Smooth muscle cell (in vitro differentiated cells): ENCODE results near the gene PIP4K2C. TPM values are rescaled to one million over a fixed set of nuclear protein-coding genes. Genes with fewer than 3 reads are reported as not detected.

Source experiments
- DNase-seq: peaks from one replicate; lab custom pipeline; 2025; ENCODE audit not compliant: unreplicated experiment; lab: John Stamatoyannopoulos, UW
- H2AFZ ChIP-seq: fragments of 200-600 bp; sonication (generic); 2 replicates; pipeline ENCODE4 v1.6.0; 2016; ENCODE audit warnings: antibody characterized with exemption, low read depth, mild to moderate bottlenecking
- H3F3A ChIP-seq: fragments of 200-600 bp; sonication (generic); 2 replicates; pipeline ENCODE4 v1.6.0; 2017; ENCODE audit warnings: antibody characterized with exemption, low read depth
- H3K27ac ChIP-seq: fragments of 200-600 bp; sonication (generic); 2 replicates; pipeline ENCODE4 v1.5.1; 2016; ENCODE audit warnings: low read depth, mild to moderate bottlenecking
- H3K27me3 ChIP-seq: fragments of 200-600 bp; sonication (generic); 2 replicates; pipeline ENCODE4 v1.6.1; 2016; ENCODE audit warnings: low read depth, mild to moderate bottlenecking
- H3K36me3 ChIP-seq: fragments of 200-600 bp; sonication (generic); 2 replicates; pipeline ENCODE4 v1.5.1; 2016; ENCODE audit warnings: low read depth
- H3K4me1 ChIP-seq: fragments of 200-600 bp; sonication (generic); 2 replicates; pipeline ENCODE4 v1.5.1; 2016; ENCODE audit warnings: low read depth
- H3K4me2 ChIP-seq: fragments of 200-600 bp; sonication (generic); 2 replicates; pipeline ENCODE4 v1.6.0; 2016; ENCODE audit warnings: mild to moderate bottlenecking
- H3K4me3 ChIP-seq: fragments of 200-600 bp; sonication (generic); 2 replicates; pipeline ENCODE4 v1.5.1; 2016; ENCODE audit warnings: mild to moderate bottlenecking
- H3K79me2 ChIP-seq: fragments of 200-600 bp; sonication (generic); 2 replicates; pipeline ENCODE4 v1.6.0; 2016; ENCODE audit warnings: low read depth, mild to moderate bottlenecking
- H3K9ac ChIP-seq: fragments of 200-600 bp; sonication (generic); 2 replicates; pipeline ENCODE4 v1.6.0; 2016; ENCODE audit warnings: low read depth
- H3K9me3 ChIP-seq: fragments of 200-600 bp; sonication (generic); replicated peaks from 2 replicates; pipeline ENCODE4 v1.5.1; 2016; ENCODE audit warnings: low read depth
- H4K20me1 ChIP-seq: fragments of 200-600 bp; sonication (generic); 2 replicates; pipeline ENCODE4 v1.6.0; 2016; ENCODE audit warnings: low read depth
- CTCF ChIP-seq: fragments of 200-600 bp; sonication (generic); IDR thresholded peaks from 2 replicates; pipeline ENCODE4 v1.5.1; 2017; ENCODE audit warnings: borderline replicate concordance, mild to moderate bottlenecking, antibody characterized with exemption; ENCODE audit not compliant: insufficient read depth, poor library complexity, severe bottlenecking
- WGBS: methylation state at CpG from one replicate; pipeline ENCODE4 v1.1.7; 2016; ENCODE audit warnings: low lambda C conversion rate; 5-methylcytosine and 5-hydroxymethylcytosine counted together
- polyA plus RNA-seq: library from polyadenylated mRNA; unstranded; fragments of >200 nt; fragmentation: Nextera tagmentation; extraction: Ambion mirVana; gene quantifications from 2 replicates; pipeline ENCODE4 v1.2.1, GENCODE V29; 2016
- total RNA-seq: library from RNA; depleted of rRNA; stranded (reverse); fragments of >200 nt; gene quantifications from 2 replicates; pipeline ENCODE4 v1.2.3, GENCODE V29; 2014

Gene PIP4K2C
- total and polyA plus RNA-seq, 2 experiments from 2014 or later, result 33.3 to 39.5 TPM

- Histone ChIP-seq H3K4me2 (no peak overlapping the region), H3K9ac (no peak overlapping the region), H3K4me1 (no peaks in the 10 kb centered on the region), H3K27me3 (no peaks in the 10 kb centered on the region), H3K36me3 (no peaks in the 10 kb centered on the region), H3K27ac (no peak overlapping the region), H3K9me3 (no peaks in the 10 kb centered on the region), H2AFZ (no peak overlapping the region), H4K20me1 (no peaks in the 10 kb centered on the region), H3K4me3 (no peak overlapping the region), H3F3A (no peaks in the 10 kb centered on the region), H3K79me2 (no peaks in the 10 kb centered on the region)
- DNase-seq, result no peak
- 82% methylated on average over 9 of the region's 9 CpGs for WGBS
- no peak for TF ChIP-seq CTCF
These were observed 14.3 kb upstream of the PIP4K2C start for GRCh38 chr12:57576613-57577160.

DNA sequence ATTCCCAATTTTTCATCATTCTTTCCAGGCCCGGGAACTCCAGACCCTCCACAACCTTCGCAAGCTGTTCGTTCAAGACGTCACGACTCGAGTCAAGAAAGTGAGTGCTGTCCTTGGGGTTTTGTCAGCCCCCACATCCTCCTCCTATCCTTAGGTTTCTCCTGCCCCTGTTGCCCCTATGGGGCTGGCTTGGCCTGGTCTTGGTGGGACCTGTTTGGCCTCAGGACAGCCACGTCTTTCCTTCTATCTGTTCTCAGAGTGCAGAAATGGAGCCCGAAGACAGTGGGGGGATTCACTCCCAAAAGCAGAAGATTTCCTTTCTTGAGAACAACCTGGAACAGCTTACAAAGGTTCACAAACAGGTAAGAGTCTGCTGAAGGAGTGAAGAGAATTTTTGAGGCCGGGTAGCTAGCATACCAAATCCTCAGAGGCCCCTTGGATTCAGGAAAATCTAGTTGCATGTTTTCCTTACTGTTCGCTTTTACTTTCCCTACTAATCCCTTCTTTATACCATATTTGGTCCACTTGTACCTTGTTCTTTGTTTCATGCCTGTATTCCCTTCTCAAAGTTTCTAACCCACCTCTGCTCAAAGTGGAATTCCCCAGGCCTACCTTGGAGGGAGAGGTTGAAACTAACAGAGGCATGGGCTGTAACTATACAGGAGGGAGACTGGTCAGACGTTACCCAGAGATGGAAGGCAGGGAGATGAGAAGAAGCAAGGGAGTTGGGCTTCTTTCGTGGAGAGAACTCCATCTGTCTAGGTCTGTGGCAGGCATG is 12.8 kb upstream of the PIP4K2C start:
- Histone ChIP-seq H3K36me3 (no peaks in the 10 kb centered on the region), H3F3A (no peaks in the 10 kb centered on the region), H2AFZ (no peak overlapping the region), H3K4me1 (no peaks in the 10 kb centered on the region), H3K4me3 (no peak overlapping the region), H3K9me3 (no peaks in the 10 kb centered on the region), H3K79me2 (no peaks in the 10 kb centered on the region), H3K9ac (no peak overlapping the region), H3K4me2 (no peak overlapping the region), H3K27ac (no peak overlapping the region), H3K27me3 (no peaks in the 10 kb centered on the region), H4K20me1 (no peaks in the 10 kb centered on the region)
- 94% methylated on average over 12 of the region's 12 CpGs for WGBS
- no peak for TF ChIP-seq CTCF
- no peak for DNase-seq

DNA sequence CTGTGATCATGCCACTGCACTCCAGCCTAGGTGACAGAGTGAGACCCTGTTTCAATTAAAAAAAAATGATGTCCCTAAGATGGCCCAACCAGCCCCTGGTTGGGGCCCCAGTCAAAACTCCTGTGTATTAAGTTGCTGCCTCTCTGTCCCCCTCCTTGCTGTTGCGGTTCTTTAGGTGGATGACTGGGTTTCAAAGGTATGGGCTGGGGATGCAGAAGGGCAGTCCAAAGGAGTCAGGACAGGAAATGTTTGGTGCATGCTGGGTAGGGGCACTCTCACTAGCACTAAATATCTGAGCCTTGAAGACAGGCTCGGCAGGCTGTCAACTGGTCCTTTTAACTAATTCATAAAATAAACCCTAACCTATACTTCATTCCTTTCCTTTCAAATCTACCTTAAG is 12.0 kb upstream of the PIP4K2C start:
- no peak overlapping the region for H3K4me2 ChIP-seq
- 92% methylated on average over 2 of the region's 2 CpGs for WGBS
- DNase-seq, result no peak
- no peaks in the 10 kb centered on the region for H3K9me3 ChIP-seq
- no peaks in the 10 kb centered on the region for H3K36me3 ChIP-seq
- no peaks in the 10 kb centered on the region for H3K4me1 ChIP-seq
- no peak for TF ChIP-seq CTCF
- no peak overlapping the region for H3K27ac ChIP-seq
- H3K79me2 ChIP-seq, result no peaks in the 10 kb centered on the region
- no peak overlapping the region for H3K4me3 ChIP-seq
- H2AFZ ChIP-seq, result no peak overlapping the region
- H3F3A ChIP-seq, result no peaks in the 10 kb centered on the region
- H4K20me1 ChIP-seq, result no peaks in the 10 kb centered on the region
- H3K27me3 ChIP-seq, result no peaks in the 10 kb centered on the region
- H3K9ac ChIP-seq, result no peak overlapping the region
